ENCODE measurements around the gene TRMT61A. TPM values are rescaled to one million over a fixed set of nuclear protein-coding genes. Genes with fewer than 3 reads are reported as not detected.

TRMT61A gene
- total RNA-seq, 2 donors from 2014 or later, result 10.0 to 17.8 TPM

DNA sequence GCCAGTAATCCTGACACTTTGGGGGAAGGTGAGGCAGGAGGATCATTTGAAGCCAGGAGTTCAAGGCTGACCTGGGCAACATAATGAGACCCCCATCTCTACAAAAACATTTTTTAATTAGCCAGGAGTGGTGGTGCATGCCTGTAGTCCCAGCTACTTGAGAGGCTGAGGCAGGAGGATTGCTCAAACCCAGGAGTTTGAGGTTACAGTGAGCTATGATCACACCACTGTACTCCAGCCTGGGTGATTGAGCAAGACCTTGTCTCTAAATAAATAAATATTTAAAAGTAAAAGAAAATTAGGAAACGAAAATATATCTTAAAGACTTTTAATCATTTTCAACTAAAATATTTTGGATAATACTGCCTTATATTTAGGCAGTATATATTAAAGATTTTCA lies 32.2 kb upstream of the TRMT61A start:
- no peaks in the 10 kb centered on the region for H3K36me3 ChIP-seq
- H3K9me3 ChIP-seq, result no peaks in the 10 kb centered on the region
- no peak overlapping the region for H3K9ac ChIP-seq (ENCODE audit: low read depth in 2 of 2, low read length in 2 of 2)
- DNase-seq, result no peak
- H3K4me3 ChIP-seq, result no peak overlapping the region
- TF ChIP-seq, protein P1, sequence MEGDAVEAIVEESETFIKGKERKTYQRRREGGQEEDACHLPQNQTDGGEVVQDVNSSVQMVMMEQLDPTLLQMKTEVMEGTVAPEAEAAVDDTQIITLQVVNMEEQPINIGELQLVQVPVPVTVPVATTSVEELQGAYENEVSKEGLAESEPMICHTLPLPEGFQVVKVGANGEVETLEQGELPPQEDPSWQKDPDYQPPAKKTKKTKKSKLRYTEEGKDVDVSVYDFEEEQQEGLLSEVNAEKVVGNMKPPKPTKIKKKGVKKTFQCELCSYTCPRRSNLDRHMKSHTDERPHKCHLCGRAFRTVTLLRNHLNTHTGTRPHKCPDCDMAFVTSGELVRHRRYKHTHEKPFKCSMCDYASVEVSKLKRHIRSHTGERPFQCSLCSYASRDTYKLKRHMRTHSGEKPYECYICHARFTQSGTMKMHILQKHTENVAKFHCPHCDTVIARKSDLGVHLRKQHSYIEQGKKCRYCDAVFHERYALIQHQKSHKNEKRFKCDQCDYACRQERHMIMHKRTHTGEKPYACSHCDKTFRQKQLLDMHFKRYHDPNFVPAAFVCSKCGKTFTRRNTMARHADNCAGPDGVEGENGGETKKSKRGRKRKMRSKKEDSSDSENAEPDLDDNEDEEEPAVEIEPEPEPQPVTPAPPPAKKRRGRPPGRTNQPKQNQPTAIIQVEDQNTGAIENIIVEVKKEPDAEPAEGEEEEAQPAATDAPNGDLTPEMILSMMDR (IDR thresholded peaks at IDR 0.05), result no peak
- no peak overlapping the region for H3K27ac ChIP-seq
- intact Hi-C loops (cut with DNase I), result no loop called here
- no peaks in the 10 kb centered on the region for H3K4me1 ChIP-seq
- H3K27me3 ChIP-seq, result no peaks in the 10 kb centered on the region

DNA sequence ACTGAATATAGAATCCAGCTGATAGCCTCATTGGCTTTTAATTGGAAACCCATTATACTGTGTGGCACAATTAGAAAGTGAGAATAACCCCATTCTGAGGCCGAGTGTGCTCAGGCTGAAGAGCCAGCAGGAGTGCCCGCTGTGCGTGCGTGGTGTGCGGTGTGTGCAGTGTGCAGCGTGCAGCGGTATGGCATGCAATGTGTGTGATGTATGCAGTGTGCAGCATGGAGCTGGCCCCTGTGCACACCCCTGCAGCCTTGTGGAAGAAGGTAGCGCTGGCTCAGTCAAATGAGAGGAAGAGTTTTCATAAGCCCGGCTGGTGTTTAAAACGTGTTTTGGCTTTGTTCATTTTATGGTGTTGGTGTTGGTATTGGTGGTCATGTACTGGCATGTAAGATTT lies 29.3 kb upstream of the TRMT61A start:
- intact Hi-C loops (cut with DNase I), result loop anchor here (5.0 kb wide), 1 partner anchor 48 kb away; no protein-coding TSS in a partner anchor
- H3K36me3 ChIP-seq, result peaks cover 16% of the 10 kb centered on the region
- no peak for DNase-seq
- no peak overlapping the region for H3K9ac ChIP-seq (ENCODE audit: low read depth in 2 of 2, low read length in 2 of 2)
- no peak overlapping the region for H3K27ac ChIP-seq
- H3K4me1 ChIP-seq, result no peaks in the 10 kb centered on the region
- TF ChIP-seq, protein P1 (IDR thresholded peaks at IDR 0.05), result no peak
- H3K27me3 ChIP-seq, result no peaks in the 10 kb centered on the region
- H3K9me3 ChIP-seq, result no peaks in the 10 kb centered on the region
- no peak overlapping the region for H3K4me3 ChIP-seq

DNA sequence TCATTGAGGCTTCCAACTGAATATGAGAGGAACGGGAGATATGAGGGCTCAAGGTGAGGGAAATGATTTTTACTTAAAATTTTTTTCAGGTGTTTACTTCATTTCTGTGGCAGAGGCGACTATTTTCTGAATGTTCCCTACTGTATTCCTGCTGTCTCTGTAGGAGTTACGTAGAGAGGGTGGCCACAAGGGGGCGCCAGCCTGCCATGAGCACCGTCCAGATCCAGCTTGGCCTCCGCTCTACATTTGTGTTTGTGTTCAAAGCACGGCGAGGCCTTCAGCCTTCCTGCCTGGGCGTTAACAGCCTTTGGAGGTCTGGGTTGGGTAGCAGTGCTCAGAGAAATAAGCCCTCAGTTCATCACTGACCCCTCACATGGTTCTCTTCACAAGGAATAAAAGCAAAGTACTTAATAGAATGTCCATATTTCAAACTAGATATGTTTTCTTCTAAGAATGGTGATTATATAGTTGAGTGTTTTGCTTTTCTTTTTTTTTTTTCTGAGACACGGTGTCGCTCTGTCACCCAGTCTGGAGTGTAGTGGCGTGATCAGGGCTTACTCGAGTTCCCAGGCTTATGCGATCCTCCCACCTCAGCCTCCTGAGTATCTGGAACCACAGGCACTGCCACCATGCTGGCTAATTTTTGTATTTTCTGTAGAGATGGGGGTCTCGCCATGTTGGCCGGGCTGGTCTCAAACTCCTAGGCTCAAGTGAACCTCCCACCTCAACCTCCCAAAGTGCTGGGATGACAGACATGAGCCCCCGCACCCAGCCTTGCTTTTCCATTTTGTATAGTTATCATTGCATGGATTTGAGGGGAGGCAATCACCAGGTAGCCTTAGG lies 28.6 kb upstream of the TRMT61A start:
- intact Hi-C loops (cut with DNase I), result loop anchor here (5.0 kb wide), 1 partner anchor 47 kb away; no protein-coding TSS in a partner anchor
- TF ChIP-seq, protein P1 (IDR thresholded peaks at IDR 0.05), result peak; percentile 90
- Histone ChIP-seq H3K9ac (ENCODE audit: low read depth in 2 of 2, low read length in 2 of 2) (no peak overlapping the region), H3K4me1 (no peaks in the 10 kb centered on the region), H3K27ac (no peak overlapping the region), H3K27me3 (no peaks in the 10 kb centered on the region), H3K36me3 (peaks cover 23% of the 10 kb centered on the region), H3K9me3 (no peaks in the 10 kb centered on the region), H3K4me3 (no peak overlapping the region)
- DNase-seq, result peak; percentile 89

DNA sequence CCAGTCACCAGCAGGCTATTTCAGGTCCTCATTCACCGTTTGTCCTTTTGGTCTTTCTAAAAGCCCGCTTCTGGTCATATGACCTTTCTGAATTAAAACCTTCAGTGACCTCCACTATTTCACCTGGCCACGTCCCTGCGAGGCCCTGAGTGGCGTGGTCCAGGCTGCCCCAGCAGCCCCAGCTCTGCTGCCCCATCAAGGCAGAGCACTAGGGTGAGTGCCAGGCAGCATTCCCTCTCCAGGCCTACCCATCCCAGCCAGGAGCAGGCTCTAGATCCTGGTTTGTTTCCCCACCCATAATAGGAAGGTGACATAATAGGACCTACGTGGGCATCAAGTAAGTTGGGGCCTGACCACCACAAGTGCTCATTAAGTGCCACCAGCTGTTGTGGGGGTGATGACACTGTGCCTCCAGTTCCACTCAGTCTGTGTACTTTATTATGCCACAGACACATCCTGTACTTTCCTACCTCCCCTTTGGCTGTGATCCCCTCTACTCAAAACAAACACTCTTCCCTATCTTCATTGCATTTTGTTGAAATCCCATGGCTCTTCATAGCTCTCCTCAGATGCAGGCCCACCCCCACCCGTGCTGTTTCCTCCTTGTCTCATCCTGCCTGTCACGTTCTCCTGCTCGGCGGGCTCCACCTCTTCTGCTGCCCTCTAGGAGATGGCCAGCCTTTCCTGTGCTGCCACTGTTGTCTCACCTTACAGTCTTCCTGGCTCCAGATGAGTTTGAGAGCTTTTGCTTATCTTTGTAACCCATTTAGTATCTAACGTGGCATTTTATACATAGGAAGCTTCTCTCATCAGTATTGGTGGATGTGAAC lies 27.7 kb upstream of the TRMT61A start:
- Histone ChIP-seq H3K9ac (ENCODE audit: low read depth in 2 of 2, low read length in 2 of 2) (no peak overlapping the region), H3K9me3 (no peaks in the 10 kb centered on the region), H3K4me3 (no peak overlapping the region), H3K27ac (no peak overlapping the region), H3K27me3 (no peaks in the 10 kb centered on the region), H3K4me1 (no peaks in the 10 kb centered on the region), H3K36me3 (peaks cover 27% of the 10 kb centered on the region)
- DNase-seq, result no peak
- TF ChIP-seq, protein P1 (IDR thresholded peaks at IDR 0.05), result no peak
- intact Hi-C loops (cut with DNase I), result loop anchor here (5.0 kb wide), 1 partner anchor 46 kb away; no protein-coding TSS in a partner anchor

DNA sequence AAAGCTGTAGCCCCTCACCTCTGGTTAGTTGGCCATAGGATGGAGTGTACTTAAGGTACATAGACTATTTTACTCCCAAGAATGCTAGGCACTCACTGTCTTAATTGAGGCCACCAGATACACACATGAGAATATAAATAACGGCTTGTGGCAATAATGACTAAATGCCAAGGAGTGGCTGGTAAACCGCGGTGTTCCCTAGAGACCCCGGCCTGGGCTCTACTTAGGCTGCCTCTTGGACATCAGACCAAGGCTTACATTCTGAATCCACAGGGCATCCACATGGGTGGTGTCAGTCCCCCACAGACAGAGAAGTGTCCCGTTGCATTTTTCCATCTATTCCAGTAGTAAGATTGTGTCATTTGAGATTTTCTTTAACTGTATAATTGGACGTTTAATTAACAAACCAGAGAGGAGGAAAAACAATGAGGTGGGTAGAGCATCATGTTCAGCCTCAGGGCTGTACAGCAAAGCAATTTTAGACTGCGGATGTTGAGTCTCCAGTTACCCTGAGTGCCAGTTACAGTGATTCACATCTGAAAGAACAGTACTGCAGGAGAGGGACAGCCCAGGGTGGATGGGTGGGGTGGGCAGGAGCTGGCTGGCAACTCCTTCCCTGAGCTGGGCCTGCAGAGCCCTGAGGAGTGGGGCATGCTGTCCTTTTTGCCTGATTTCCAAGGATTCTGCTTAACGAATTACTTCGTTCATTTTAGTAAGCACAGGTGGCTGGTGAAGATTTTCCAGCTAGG lies 26.9 kb upstream of the TRMT61A start:
- TF ChIP-seq, protein P1 (IDR thresholded peaks at IDR 0.05), result no peak
- no peak overlapping the region for H3K27ac ChIP-seq
- DNase-seq, result no peak
- H3K27me3 ChIP-seq, result no peaks in the 10 kb centered on the region
- intact Hi-C loops (cut with DNase I), result loop anchor here (5.0 kb wide), 1 partner anchor 45 kb away; no protein-coding TSS in a partner anchor
- H3K9ac ChIP-seq (ENCODE audit: low read depth in 2 of 2, low read length in 2 of 2), result no peak overlapping the region
- peaks cover 27% of the 10 kb centered on the region for H3K36me3 ChIP-seq
- no peak overlapping the region for H3K4me3 ChIP-seq
- no peaks in the 10 kb centered on the region for H3K4me1 ChIP-seq
- no peaks in the 10 kb centered on the region for H3K9me3 ChIP-seq

Data from colonic mucosa (tissue), 4 donors.